Loucy (cell line): ENCODE measurements around the gene HSFY2.
"Not testable (repeated sequence)": the region's sequence is repeated elsewhere in the genome, so short reads cannot be mapped to it uniquely, and the experiment has no call there.

Source experiments
- H2AFZ ChIP-seq: fragments of 200-600 bp; sonication (generic); 2 replicates; pipeline ENCODE4 v1.6.0; 2016; ENCODE audit warnings: antibody characterized with exemption, mild to moderate bottlenecking, low read length, moderate library complexity
- H3F3A ChIP-seq: fragments of 200-600 bp; 2 replicates; pipeline ENCODE4 v1.6.0; 2016; ENCODE audit warnings: antibody characterized with exemption, low read depth, mild to moderate bottlenecking
- H3K27me3 ChIP-seq: fragments of 200-600 bp; sonication (generic); 2 replicates; pipeline ENCODE4 v1.6.1; 2014; ENCODE audit warnings: low read length, mild to moderate bottlenecking; ENCODE audit not compliant: insufficient read depth, poor library complexity, severe bottlenecking
- H3K36me3 ChIP-seq: fragments of 200-600 bp; sonication (generic); 2 replicates; pipeline ENCODE4 v1.6.1; 2016; ENCODE audit warnings: low read length; ENCODE audit not compliant: insufficient read depth
- H3K4me1 ChIP-seq: fragments of 200-600 bp; sonication (generic); 2 replicates; pipeline ENCODE4 v1.5.1; 2014; ENCODE audit warnings: low read length, mild to moderate bottlenecking; ENCODE audit not compliant: insufficient read depth, poor library complexity, severe bottlenecking
- H3K4me2 ChIP-seq: fragments of 200-600 bp; sonication (generic); 2 replicates; pipeline ENCODE4 v1.6.0; 2014; ENCODE audit warnings: antibody characterized with exemption, low read length, low read depth, mild to moderate bottlenecking; ENCODE audit not compliant: poor library complexity, severe bottlenecking
- H3K4me3 ChIP-seq: fragments of 200-600 bp; sonication (generic); 2 replicates; pipeline ENCODE4 v1.5.1; 2014; ENCODE audit warnings: low read length, mild to moderate bottlenecking, mixed read lengths; ENCODE audit not compliant: poor library complexity, severe bottlenecking
- H3K79me2 ChIP-seq: fragments of 200-600 bp; sonication (generic); 2 replicates; pipeline ENCODE4 v1.6.1; 2014; ENCODE audit warnings: low read length; ENCODE audit not compliant: insufficient read depth
- H3K9ac ChIP-seq: fragments of 200-600 bp; sonication (generic); 2 replicates; pipeline ENCODE4 v1.6.0; 2014; ENCODE audit warnings: mild to moderate bottlenecking, low read depth, low read length, moderate library complexity; ENCODE audit not compliant: poor library complexity, severe bottlenecking
- H3K9me2 ChIP-seq: fragments of 200-600 bp; sonication (generic); replicated peaks from 2 replicates; pipeline ENCODE4 v1.6.1; 2016; ENCODE audit warnings: low read depth, low read length, mixed read lengths
- H3K9me3 ChIP-seq: fragments of 200-600 bp; sonication (generic); 2 replicates; pipeline ENCODE4 v1.6.1; 2014; ENCODE audit warnings: mild to moderate bottlenecking, antibody characterized with exemption, low read length, low read depth; ENCODE audit not compliant: insufficient read depth
- H4K20me1 ChIP-seq: fragments of 200-600 bp; sonication (generic); 2 replicates; pipeline ENCODE4 v1.6.0; 2014; ENCODE audit warnings: antibody characterized with exemption, low read length, mild to moderate bottlenecking; ENCODE audit not compliant: insufficient read depth, poor library complexity, severe bottlenecking

The HSFY2 gene, protein sequence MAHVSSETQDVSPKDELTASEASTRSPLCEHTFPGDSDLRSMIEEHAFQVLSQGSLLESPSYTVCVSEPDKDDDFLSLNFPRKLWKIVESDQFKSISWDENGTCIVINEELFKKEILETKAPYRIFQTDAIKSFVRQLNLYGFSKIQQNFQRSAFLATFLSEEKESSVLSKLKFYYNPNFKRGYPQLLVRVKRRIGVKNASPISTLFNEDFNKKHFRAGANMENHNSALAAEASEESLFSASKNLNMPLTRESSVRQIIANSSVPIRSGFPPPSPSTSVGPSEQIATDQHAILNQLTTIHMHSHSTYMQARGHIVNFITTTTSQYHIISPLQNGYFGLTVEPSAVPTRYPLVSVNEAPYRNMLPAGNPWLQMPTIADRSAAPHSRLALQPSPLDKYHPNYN

DNA sequence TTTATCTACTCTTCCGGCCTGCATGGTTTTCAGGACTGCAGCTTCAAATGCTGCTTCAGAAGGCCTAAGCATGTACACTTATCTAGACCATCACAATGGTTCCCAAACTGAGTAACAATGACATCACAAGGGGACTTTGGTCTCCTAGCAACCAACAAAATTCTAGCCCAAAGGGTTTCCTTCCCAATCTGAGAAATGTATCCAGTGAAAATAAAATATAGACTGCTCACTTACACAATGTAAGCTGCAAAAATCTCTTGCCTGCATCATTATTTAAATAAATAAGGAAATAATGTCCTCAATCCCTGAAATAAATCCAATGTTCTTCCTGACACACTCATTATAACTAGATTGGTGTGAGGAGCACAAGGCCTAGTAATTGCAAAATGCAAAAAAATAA, at the start of gene HSFY2:
TSS of gene HSFY2 (minus strand) at position 101 of the 400 bp plus-strand sequence. CDS start 117 bp downstream, outside the sequence.
- not testable (repeated sequence) for H3K79me2 ChIP-seq, H3K4me3 ChIP-seq, H3K4me1 ChIP-seq, H3K4me2 ChIP-seq, H4K20me1 ChIP-seq, H3K9me3 ChIP-seq, H3F3A ChIP-seq, H3K9me2 ChIP-seq, H3K9ac ChIP-seq, H3K36me3 ChIP-seq, H3K27me3 ChIP-seq, H2AFZ ChIP-seq

DNA sequence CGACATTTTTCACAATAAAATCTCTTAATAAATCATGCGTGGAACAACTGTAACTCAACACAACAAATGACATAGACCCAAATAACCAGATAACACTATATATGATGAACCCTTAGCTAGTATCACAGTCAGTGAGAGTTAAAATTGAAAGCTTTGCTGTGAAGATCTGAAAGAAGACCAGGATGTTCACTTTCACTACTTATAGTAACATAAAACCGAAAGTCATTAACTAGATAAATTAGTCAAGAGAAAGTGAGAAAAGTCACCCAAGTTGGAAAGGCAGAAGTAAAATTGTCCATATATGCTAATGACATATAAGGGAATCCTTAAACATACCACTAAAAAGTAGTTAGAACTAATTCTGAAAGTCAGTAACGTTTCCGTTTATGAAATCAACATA, 42.2 kb upstream of the HSFY2 start:
- H3K4me2 ChIP-seq, H3K27me3 ChIP-seq, H3K9me3 ChIP-seq, H3F3A ChIP-seq, H2AFZ ChIP-seq, H3K4me3 ChIP-seq, H3K36me3 ChIP-seq, H3K79me2 ChIP-seq, H3K4me1 ChIP-seq, H4K20me1 ChIP-seq, H3K9ac ChIP-seq, H3K9me2 ChIP-seq: not testable (repeated sequence)

DNA sequence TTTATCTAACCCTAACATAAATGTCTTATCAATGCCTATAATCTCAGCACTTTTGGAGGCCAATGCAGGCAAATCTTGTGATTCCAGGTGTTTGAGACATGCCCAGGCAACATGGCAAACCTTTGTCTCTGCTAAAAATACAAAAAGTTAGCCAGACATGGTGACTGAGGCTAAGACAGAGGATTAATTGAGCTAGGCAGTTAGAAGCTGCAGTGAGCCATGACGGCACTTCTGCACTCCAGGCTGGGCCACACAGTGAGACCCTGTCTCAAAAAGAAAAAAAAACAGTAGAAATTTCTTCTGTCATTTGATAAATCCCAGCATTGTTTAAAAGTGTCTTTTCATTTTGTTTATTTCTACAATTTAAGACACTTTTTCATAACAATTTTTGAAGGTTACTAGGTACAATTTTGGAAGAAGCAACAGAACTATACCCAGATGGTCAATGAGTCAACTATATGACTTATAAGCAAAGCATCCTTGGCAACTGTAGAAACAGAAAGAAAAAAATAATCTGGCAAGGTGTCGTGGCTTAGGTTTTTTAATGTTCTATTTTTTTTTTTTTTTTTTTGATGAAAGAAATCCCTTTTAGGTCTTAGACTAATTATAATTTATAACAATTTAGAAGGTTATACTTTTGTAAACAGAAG, 15.3 kb upstream of the HSFY2 start:
- H3K4me2 ChIP-seq, H3K9me3 ChIP-seq, H3F3A ChIP-seq, H3K9me2 ChIP-seq, H3K79me2 ChIP-seq, H3K36me3 ChIP-seq, H3K9ac ChIP-seq, H4K20me1 ChIP-seq, H2AFZ ChIP-seq, H3K4me3 ChIP-seq, H3K27me3 ChIP-seq, H3K4me1 ChIP-seq: not testable (repeated sequence)

DNA sequence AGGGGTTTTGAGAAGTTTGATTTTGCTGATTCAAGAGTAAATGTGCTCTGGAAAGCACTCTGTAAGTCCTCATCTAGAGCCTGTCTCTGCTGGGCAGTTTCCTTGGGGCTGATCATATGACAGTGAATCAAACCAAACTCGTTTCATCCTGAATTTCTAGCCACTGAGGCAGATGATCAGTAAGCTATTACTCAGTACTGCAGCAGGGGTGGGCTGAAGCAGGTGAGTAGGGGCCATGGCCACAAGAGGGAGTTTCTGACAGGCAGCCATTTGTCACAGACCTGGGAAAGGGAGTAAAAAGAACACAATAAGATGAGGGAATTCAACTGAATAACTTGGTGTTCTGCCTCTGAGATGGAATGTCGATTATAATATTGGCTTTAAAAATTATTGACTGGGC, 19.5 kb downstream of the HSFY2 start:
- H3F3A ChIP-seq, H2AFZ ChIP-seq, H3K27me3 ChIP-seq, H3K9ac ChIP-seq, H3K9me2 ChIP-seq, H3K79me2 ChIP-seq, H4K20me1 ChIP-seq, H3K4me3 ChIP-seq, H3K4me2 ChIP-seq, H3K9me3 ChIP-seq, H3K36me3 ChIP-seq, H3K4me1 ChIP-seq: not testable (repeated sequence)

DNA sequence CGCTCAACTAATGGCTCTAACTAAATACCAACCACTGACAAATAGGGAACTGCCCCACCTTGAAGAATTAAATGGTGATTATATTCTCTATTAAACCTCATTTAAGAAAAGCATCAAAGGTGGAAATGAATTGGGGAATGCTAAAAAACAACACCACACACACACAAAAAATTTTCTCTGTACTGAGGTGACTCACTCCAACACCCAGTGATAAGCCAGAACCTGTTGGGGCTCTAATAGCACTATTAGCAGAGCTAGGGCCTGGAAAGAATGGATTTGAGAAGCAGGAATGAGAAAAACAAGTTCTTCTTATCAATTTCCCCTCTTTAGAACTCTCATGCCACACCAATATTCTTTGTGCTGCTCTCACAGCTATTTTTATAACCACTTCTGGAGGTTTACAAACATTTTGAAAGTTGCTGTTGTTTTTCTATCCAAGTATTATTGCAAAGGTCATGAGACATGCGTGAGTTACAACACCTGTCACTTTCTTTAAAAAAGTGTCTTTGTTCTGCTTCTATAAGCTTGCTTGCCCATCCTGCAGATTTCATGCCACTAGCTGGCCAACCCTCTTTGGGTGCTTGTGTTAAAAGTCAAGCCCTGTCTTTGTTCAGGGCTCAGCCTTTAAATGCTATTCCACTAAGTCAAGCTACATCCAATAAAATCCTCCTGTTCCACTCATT, 20.3 kb downstream of the HSFY2 start:
- not testable (repeated sequence) for H3K9me3 ChIP-seq, H3F3A ChIP-seq, H3K79me2 ChIP-seq

DNA sequence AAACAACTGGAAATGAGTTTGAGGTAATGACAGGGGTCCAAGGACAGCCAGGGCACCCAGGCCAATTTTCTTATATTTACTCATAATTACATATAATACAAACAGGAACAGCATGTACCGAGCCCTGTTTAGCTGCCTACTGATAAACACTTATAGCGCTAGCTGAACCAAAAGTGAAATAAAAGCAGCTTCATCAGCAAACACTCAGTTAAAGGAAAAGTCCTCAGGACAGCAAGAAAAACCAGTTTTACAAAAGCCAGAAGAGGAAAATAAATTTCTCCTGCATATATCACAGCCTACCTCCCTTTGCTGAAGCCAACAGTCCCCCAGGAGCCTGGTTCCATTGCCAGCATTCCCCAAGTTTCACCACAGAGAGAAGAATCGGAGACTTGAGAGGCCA, 49.8 kb downstream of the HSFY2 start:
- H3K79me2 ChIP-seq, H3K4me2 ChIP-seq, H3K4me1 ChIP-seq, H3K27me3 ChIP-seq, H3K36me3 ChIP-seq, H3F3A ChIP-seq, H2AFZ ChIP-seq, H4K20me1 ChIP-seq, H3K9me2 ChIP-seq, H3K9me3 ChIP-seq, H3K4me3 ChIP-seq, H3K9ac ChIP-seq: not testable (repeated sequence)

More for the DNA sequence above, 20.3 kb downstream of the HSFY2 start:
- not testable (repeated sequence) for H3K4me2 ChIP-seq, H3K9ac ChIP-seq, H3K9me2 ChIP-seq, H3K36me3 ChIP-seq, H3K27me3 ChIP-seq, H2AFZ ChIP-seq, H3K4me3 ChIP-seq, H4K20me1 ChIP-seq, H3K4me1 ChIP-seq
